Gastrocnemius medialis (tissue), 4 donors: ENCODE results near the gene NEXMIF. TPM values are rescaled to one million over a fixed set of nuclear protein-coding genes. Genes with fewer than 3 reads are reported as not detected.

Source experiments
- ATAC-seq, 2 donors: fragments of 150-250 bp; one replicate each; pipeline ENCODE4 v1.9.1; 2016
- DNase-seq, 2 donors: peaks; one replicate each; pipeline ENCODE4 v3.0.0-alpha.2; 2019
- H3K27ac ChIP-seq, 4 donors: fragments of 200-600 bp; sonication (generic); 1 replicate in 1 of 4; 2 replicates in 3 of 4; pipeline ENCODE4 v1.5.1; 2016 to 2018; ENCODE audit warnings: mild to moderate bottlenecking in 2 of 4, moderate library complexity in 1 of 4
- H3K27me3 ChIP-seq, 3 donors: fragments of 200-600 bp; sonication (generic) in 2 of 3; 1 replicate in 1 of 3; 2 replicates in 2 of 3; pipeline versions ENCODE4 v1.5.1 to v1.6.0; 2016 to 2019; ENCODE audit warnings: mild to moderate bottlenecking in 1 of 3, moderate library complexity in 1 of 3
- H3K36me3 ChIP-seq, 2 donors: fragments of 200-600 bp; sonication (generic) in 1 of 2; one replicate each; pipeline ENCODE4 v1.5.1; 2017 to 2018
- H3K4me1 ChIP-seq, 2 donors: fragments of 200-600 bp; sonication (generic) in 1 of 2; one replicate each; pipeline ENCODE4 v1.5.1; 2016 to 2017; ENCODE audit warnings: mild to moderate bottlenecking in 2 of 2
- H3K4me3 ChIP-seq, 4 donors: fragments of 200-600 bp; sonication (generic) in 3 of 4; 1 replicate in 1 of 4; 2 replicates in 3 of 4; pipeline ENCODE4 v1.5.1; 2016 to 2019; ENCODE audit warnings: mild to moderate bottlenecking in 2 of 4
- H3K9me3 ChIP-seq, 3 donors: fragments of 200-600 bp; sonication (generic) in 2 of 3; 1 replicate in 1 of 3; 2 replicates in 2 of 3; pipeline ENCODE4 v1.5.1; 2016 to 2019
- POLR2A ChIP-seq, 2 donors: fragments of 450-650 bp; IDR thresholded peaks; one replicate each; pipeline ENCODE4 v1.6.1; 2017; ENCODE audit warnings: antibody characterized with exemption in 2 of 2, mild to moderate bottlenecking in 2 of 2, moderate library complexity in 2 of 2
- in situ Hi-C, 4 donors: fragments of 200-750 bp; cut with MboI; loops; one replicate each; pipeline versions ENCODE4 v1.15.0 to v1.8.0; 2017; ENCODE audit warnings: low sequenced_read_pairs in 4 of 4
- intact Hi-C: fragments of 100-400 bp; cut with DNase I; formaldehyde crosslinking; loops from one replicate; pipeline ENCODE4 v1.15.1; 2023; ENCODE audit warnings: low total_unique reads
- total RNA-seq, 4 donors: library from RNA; depleted of rRNA; stranded (reverse); fragments of >200 nt; gene quantifications; one replicate each; pipeline versions ENCODE4 v1.1.0 to v1.2.3, GENCODE V29; 2016
- TF ChIP-seq, protein P1 (sequence below), 5 experiments: fragments of 450-650 bp in 3 of 5; fragments of 200-600 bp in 2 of 5; sonication (generic) in 2 of 5; IDR thresholded peaks in 4 of 5; conservative IDR thresholded peaks in 1 of 5; 1 replicate in 4 of 5; 2 replicates in 1 of 5; pipeline ENCODE4 v1.5.1; 2016 to 2019; ENCODE audit warnings: antibody characterized with exemption in 5 of 5, mild to moderate bottlenecking in 3 of 5, moderate library complexity in 3 of 5

NEXMIF gene
- total RNA-seq, 4 donors from 2014 or later: 0.02 to 0.16 (median 0.10) TPM

DNA sequence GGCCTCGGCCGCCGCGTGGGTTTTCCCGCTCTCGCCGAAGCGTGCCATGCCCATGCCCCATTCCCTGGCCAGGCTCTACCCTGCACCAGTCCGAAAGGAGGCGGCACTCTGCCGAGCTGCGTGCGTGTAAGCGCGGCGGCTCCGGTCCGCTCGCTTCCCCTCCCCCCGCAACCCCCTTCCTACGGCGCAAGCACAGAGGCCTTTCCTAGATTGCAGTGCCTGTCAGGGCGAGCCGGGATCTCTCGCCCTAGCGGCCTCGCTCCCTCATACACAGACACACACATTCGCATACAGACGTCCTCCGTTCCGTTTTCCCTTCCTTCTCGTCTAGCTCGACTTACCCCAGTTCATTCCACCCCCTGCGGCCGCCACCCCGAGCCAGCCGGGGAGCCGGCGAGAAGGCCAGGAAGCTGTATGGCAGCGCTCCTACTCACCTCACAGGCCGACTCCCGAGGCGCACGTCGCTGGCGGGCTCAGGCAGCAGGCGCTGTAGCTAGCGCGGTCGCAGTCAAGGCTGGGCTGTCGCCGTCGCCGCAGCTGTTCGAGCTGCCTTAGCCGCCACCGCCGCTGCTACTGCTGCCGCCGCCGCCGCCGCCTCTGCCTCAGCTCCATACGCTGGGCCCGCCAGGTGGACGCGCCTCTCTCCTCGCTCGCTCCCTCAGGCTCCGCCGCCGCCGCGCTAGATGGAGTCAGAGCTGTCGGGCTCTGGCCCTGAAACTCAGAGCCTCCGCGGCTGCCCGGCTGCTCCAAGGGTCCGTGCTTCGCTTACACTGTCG, 615 bp downstream of the NEXMIF start:
- ATAC-seq (peak; percentile 12 to 44), DNase-seq (no peak)
- Histone ChIP-seq H3K4me3 (peak overlapping the region; percentile 46 to 58 (median 52)), H3K9me3 (no peaks in the 10 kb centered on the region), H3K27ac (no peak overlapping the region), H3K36me3 (no peaks in the 10 kb centered on the region), H3K4me1 (peaks cover 0 to 5% of the 10 kb centered on the region in 2 donors), H3K27me3 (peaks cover 4 to 18% (median 17%) of the 10 kb centered on the region in 3 donors)
- TF ChIP-seq, protein P1, sequence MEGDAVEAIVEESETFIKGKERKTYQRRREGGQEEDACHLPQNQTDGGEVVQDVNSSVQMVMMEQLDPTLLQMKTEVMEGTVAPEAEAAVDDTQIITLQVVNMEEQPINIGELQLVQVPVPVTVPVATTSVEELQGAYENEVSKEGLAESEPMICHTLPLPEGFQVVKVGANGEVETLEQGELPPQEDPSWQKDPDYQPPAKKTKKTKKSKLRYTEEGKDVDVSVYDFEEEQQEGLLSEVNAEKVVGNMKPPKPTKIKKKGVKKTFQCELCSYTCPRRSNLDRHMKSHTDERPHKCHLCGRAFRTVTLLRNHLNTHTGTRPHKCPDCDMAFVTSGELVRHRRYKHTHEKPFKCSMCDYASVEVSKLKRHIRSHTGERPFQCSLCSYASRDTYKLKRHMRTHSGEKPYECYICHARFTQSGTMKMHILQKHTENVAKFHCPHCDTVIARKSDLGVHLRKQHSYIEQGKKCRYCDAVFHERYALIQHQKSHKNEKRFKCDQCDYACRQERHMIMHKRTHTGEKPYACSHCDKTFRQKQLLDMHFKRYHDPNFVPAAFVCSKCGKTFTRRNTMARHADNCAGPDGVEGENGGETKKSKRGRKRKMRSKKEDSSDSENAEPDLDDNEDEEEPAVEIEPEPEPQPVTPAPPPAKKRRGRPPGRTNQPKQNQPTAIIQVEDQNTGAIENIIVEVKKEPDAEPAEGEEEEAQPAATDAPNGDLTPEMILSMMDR (IDR thresholded peaks at IDR 0.05 in 4 of 5, conservative IDR thresholded peaks at IDR 0.05 in 1 of 5): no peak
- TF ChIP-seq POLR2A (IDR thresholded peaks at IDR 0.05): no peak
- in situ Hi-C loops (no loop called here), intact Hi-C loops (no loop called here)

DNA sequence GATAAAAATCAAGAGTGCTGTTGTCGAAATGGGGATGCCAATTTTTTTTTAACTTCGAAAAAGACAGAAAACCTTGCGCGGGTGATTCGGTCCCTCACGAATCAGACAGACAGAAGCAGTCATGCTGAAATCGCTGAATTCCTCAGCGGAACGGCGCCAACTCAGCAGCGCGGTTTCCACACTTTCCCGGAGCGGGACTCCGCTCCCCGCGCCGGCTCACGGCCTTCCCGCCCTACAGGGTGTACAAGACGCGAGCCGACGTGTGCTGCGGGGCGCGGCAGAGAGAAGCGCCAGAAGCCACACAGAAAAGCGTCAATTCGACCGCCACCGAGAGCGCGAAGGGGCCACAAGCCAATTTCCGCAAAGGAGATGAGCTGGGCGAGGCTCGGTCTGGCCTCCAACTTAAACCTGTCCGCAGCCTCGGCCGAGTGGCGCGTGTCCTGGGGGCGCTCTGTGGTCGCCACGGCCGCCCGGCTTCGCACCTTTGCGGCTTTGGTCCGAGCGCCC, 1.3 kb downstream of the NEXMIF start:
- in situ Hi-C loops (no loop called here), intact Hi-C loops (no loop called here)
- peaks cover 4 to 18% (median 17%) of the 10 kb centered on the region in 3 donors for H3K27me3 ChIP-seq
- peaks cover 0 to 5% of the 10 kb centered on the region in 2 donors for H3K4me1 ChIP-seq
- DNase-seq (no peak), ATAC-seq (no peak)
- H3K4me3 ChIP-seq: peak overlapping the region; percentile 46 to 58 (median 52)
- H3K9me3 ChIP-seq: no peaks in the 10 kb centered on the region
- no peaks in the 10 kb centered on the region for H3K36me3 ChIP-seq
- no peak overlapping the region for H3K27ac ChIP-seq
- no peak for TF ChIP-seq POLR2A (IDR thresholded peaks at IDR 0.05)
- TF ChIP-seq, protein P1 (IDR thresholded peaks at IDR 0.05 in 4 of 5, conservative IDR thresholded peaks at IDR 0.05 in 1 of 5): no peak

DNA sequence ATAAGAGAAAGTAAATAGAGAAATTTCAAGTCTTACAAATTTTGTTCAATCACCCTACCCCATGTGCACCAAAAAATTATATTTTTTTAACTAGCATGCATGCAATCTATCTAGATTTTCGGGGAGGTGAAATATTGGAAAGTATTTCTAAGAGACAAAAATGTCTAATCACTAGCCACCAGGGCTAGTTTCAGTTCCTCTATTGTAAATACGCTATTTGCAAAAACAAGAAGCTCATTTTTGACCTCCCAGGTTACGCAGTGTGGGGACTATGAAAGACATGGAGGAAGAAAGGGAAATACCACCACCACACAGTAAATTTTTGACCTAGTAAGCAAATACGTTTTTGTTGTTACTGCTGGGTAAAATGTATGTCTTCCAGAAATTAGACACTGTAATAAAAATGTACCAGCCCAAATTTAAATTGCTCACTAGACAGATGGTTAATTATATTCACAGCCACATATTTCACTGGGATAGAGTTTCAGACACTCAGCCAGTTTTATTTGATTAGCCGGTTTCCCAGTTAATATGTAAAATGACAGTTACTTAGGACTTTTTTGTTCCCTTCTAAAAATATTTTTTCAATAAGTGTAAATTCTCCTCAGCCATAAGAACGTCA, 2.2 kb downstream of the NEXMIF start:
- Histone ChIP-seq H3K4me3 (no peak overlapping the region), H3K36me3 (no peaks in the 10 kb centered on the region), H3K27ac (no peak overlapping the region), H3K4me1 (peaks cover 0 to 5% of the 10 kb centered on the region in 2 donors), H3K27me3 (peaks cover 4 to 18% (median 17%) of the 10 kb centered on the region in 3 donors), H3K9me3 (no peaks in the 10 kb centered on the region)
- no peak for TF ChIP-seq POLR2A (IDR thresholded peaks at IDR 0.05)
- TF ChIP-seq, protein P1 (IDR thresholded peaks at IDR 0.05 in 4 of 5, conservative IDR thresholded peaks at IDR 0.05 in 1 of 5): no peak
- ATAC-seq: no peak
- DNase-seq: no peak
- intact Hi-C loops (no loop called here), in situ Hi-C loops (no loop called here)

DNA sequence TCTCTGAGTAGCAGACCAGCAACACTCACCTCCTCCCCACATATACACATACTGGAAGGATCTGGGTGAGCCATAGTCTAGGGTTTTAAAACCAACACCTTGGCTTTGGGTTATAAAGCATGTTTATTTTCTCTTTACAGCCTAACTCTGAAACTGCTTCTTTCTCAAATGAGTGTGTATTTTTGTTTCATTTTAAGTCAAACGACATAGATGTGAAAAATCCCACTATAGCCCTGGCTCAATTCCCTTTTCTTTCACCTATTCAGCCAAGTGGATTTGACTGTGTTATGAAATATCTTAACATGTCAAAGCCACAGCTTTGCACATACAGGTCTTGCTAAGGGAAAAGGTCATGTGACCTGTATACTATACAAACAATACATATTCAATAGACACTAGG, 13.8 kb downstream of the NEXMIF start:
- no peak overlapping the region for H3K4me3 ChIP-seq
- intact Hi-C loops: no loop called here
- no peaks in the 10 kb centered on the region for H3K9me3 ChIP-seq
- no peaks in the 10 kb centered on the region for H3K4me1 ChIP-seq
- ATAC-seq: no peak
- H3K36me3 ChIP-seq: no peaks in the 10 kb centered on the region
- no peak for TF ChIP-seq POLR2A (IDR thresholded peaks at IDR 0.05)
- in situ Hi-C loops: no loop called here
- no peaks in the 10 kb centered on the region for H3K27me3 ChIP-seq
- DNase-seq: no peak
- H3K27ac ChIP-seq: no peak overlapping the region

DNA sequence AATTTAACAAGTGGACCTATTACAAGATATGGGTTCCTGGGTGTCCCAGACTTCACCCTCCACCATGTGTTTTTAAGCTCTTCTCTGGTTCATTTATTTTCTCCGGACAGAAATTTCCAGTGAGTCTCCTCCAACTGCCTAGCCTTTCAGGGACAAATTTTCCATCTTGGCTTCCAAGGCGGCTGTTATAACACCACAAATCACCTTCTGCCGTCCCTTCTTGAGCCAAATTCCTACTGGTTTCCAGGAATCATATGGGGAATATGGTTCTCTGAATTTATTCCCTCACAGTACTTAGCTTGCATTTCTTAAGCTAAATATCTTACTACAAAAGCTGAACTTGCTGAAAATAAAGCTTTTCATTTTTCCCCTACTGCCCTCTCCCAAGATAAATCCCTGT, 18.8 kb downstream of the NEXMIF start:
- no peak overlapping the region for H3K27ac ChIP-seq
- H3K9me3 ChIP-seq: no peaks in the 10 kb centered on the region
- H3K36me3 ChIP-seq: no peaks in the 10 kb centered on the region
- intact Hi-C loops (no loop called here), in situ Hi-C loops (no loop called here)
- H3K4me1 ChIP-seq: no peaks in the 10 kb centered on the region
- DNase-seq: no peak
- no peak for TF ChIP-seq POLR2A (IDR thresholded peaks at IDR 0.05)
- no peak for ATAC-seq
- H3K4me3 ChIP-seq: no peak overlapping the region
- H3K27me3 ChIP-seq: no peaks in the 10 kb centered on the region
